ENCODE data around the gene ANKFN1.
A peak's percentile ranks its signal among the peaks of the same experiment; 100 is the strongest.
"Not testable (repeated sequence)": the region's sequence is repeated elsewhere in the genome, so short reads cannot be mapped to it uniquely, and the experiment has no call there.

Gene ANKFN1

DNA sequence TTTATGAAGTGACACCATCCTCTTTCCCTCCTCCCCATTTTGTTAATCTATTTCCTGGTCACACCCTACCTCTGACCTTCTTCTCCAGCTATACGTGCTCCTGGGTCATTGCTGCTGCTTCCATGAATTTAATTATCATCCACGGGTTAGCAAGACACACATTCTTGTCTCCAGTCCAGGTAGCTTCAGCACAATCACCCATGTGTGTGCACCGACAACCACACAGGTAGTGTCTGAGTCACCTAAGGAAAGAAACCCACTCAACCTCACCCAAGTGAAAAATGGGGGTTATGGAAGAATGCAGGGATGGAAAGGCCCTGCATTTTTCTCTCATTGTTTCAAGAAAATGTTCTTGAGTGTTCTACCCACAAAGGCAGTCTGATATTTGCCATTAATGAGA lies 135.5 kb downstream of the ANKFN1 start:
- DNase-seq (ENCODE audit: low spot score): not testable (repeated sequence)

DNA sequence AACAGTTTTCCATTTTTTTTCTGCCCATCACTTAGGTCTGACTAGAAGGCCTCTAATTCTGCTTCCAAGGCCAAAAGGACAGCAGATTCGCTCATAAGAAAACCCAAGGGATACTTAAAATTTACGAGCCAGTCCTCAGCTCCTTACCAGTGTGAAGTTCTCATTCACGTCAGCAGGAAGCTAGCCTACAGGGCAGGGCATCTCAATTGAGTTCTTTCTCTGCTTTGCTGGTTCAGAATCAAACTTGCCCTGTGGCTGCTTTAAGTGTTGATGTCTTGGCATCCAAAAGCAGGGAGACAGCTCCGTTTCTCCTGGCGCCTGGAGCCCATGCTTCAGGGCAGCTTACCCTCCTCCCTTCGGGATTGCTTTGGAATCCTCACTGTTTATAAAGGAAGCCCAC lies 136.0 kb downstream of the ANKFN1 start:
- peak; percentile 30 for DNase-seq (ENCODE audit: low spot score)

DNA sequence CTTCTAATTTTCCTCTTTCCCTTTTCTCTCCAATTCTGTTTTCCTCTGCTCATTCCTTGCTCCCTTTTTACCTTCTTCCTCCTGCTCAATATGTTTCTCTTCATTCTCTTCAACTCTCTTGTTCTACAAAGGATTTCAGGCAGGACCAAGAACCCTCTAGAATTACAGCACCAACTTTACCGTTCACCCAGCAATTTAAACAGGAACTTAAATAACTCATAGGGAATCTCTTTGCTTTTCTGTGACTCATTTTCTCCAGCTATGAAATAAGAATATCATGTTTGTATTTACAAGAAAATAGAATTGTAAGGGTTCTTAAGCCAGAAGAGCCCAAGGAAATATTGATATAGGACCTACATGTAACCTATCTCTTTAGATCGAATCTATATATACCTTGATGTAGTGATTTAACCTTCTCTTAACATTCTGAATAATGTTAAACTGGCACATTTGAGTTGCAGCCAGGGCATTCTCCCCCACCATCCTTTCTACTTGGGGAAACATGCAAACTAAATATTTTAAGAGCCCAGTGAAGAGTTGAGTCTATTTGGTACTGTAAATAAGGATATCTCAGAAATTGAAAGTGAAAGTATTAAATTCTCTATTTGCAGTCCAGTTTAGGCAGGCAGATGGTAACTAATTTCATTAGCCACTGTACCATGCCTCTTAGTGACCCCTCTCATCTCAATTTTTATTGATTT lies 137.0 kb downstream of the ANKFN1 start:
- DNase-seq (ENCODE audit: low spot score): no peak

DNA sequence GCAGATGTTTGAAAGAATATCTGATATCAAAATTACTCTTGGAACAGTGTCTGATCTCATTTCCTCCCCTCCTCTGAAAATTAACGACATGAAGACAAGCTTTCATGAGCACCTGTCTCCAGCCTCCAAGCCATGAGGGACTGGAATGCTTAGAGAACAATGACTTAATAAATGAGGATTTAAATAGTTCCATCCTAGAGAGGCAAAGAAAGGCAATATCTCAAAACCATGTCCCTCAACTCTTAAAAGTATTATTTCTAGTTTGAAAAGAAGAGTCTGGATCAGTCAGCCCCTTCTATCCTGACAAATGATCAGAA lies 137.5 kb downstream of the ANKFN1 start:
- no peak for DNase-seq (ENCODE audit: low spot score)

DNA sequence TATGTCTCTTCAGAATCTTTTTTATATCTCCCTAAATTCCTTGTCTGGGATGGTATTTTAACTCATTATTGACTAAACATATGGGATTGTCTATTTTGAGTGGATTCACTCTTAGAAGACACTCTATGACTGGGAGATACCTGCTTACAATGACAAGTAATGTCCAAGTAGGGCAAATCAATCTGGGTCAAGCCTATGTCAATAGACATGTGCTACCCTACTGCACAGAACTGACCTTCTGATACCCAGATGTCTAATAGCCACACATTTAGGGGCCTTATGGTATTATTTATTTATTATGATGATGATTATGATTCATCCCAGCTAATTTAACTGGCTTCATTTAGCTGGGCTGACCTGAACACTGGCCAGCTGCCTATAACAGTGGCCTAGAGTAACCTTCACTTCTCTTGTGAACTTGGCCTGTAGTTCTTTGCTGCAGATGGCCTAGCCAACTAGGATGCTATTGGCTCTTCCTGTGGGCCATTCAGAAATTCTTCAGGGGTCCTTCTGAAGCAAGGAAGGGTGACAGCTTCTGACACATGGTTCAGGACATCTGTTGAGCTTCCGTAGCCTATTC lies 138.0 kb downstream of the ANKFN1 start:
- DNase-seq (ENCODE audit: low spot score): peak; percentile 15

DNA sequence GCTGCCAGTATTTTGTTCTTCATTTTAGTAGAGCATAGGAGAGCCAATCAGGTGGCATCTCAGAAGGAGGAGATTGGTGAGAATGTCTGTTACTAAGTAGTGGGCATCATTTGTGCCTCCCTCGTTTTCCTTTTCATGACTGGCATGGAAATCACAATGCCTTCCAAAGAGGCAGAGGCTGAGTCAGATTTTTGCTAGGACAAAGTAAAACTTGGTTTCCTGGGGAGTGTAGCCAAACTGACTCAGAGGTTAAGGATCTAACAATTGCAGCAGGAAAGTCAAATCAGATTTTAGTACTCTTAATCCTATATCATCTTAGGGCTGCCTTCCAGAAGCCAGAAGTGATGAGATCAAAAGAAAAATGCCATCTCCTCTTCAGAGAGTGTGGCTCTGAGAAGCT lies 138.7 kb downstream of the ANKFN1 start:
- DNase-seq (ENCODE audit: low spot score): peak; percentile 81

DNA sequence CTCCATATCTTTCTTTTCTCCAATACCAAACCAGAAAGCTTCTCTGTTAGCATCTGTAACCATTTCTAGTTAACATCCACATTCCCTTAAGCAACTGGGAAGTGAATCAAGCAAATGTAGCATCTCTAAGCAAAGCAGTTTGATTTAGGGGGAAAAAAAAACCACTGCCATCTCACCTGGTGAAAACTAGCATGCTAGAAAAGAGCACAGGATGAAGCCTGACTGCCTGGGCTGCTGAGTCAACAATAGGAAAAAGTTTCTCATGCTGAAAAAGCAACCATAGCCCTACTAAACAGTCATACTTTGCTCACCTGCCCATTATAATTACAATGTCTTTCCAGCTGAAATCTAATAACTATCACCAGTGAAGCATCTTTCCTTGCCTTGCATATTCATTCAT lies 139.3 kb downstream of the ANKFN1 start:
- DNase-seq (ENCODE audit: low spot score): no peak

DNA sequence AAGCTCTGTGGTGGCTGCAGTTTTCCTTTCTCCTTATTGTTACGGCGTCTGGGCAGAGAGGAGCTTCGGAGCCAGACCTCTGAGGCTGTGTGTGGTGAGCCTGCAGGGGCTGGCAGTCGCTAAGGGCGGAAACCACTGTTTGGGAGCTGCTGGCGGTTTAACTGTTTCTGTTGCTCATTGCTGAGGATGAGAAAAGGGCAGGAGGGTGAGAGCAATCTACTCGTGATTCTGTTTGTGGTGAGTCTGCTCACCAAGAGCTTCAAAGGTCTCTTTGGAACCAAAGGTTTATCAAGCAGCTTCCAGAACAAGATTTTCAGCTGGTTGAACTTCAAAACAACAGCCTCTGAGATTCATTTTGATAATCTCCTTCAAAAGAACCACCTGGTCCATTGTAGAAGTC lies 143.9 kb downstream of the ANKFN1 start:
- peak; percentile 67 for DNase-seq (ENCODE audit: low spot score)

DNA sequence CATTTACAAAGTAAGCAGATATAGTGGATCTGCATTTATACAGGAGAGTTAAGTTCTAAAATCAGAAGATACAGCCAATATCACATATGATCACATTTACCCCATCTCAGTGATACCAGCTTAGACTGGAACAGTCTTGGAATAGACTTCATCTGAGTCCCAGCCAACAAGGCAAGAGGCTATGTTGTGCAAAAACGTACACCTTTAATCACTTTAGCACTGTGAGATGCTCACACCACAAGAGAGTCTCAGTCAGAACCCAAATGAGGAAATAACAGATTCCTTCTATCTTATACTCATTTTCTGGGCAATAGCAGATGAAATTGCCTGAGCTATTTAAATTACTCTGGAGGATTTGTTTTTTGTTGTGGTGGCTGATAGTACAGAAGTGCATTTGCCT lies 145.6 kb downstream of the ANKFN1 start:
- no peak for DNase-seq (ENCODE audit: low spot score)

DNA sequence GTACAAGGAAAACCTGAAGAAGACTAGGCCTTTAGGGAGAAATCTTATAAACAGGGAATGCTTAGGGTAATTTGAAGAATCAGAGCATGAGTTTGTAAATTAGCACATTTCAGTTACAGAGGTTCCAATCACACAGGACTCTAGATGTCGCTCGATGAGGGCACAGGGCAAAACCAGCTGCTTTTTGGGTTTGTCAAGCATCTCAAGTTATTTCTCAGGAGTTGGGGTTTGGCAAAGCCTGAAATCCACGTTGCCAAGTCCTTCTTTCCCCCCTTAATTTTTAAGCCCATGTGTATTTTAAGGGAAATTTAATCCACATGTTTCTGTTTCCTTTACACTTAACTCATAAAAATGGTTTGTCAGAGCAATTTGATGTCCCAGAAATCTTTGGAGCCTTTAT lies 146.9 kb downstream of the ANKFN1 start:
- no peak for DNase-seq (ENCODE audit: low spot score)

DNA sequence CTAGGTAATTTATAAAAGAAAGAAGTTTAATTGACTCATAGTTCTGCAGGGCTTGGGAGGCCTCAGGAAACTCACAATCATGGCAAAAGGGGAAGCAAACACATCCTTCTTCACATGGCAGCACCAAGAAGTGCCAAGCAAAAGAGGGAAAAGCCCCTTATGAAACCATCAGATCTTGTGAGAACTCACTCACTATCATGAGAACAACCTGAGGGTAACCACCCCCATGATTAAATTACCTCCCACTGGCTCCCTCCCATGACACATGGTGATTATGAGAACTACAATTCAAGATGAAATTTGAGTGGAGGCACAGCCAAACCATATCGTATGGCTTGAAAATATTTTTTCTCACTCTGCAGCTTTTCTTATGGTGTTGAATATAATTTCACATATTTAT lies 151.7 kb downstream of the ANKFN1 start:
- DNase-seq (ENCODE audit: low spot score): no peak

DNA sequence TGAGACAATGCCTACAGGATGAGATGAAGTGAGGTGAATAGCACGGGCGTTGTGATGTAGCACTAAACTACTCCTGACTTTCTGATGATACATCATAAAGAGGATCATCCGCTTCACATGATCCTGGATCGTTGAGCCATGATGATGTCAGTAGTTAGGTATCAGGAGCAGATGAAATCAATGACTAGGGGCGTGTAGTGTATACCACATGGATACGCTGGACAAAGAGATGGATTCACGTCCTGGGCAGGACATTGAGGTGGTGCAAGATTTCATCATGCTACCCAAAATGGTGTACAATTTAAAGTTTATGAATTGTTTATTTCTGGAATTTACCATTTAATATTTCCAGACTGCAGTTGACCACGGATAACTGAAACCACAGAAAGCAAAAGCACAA lies 156.6 kb downstream of the ANKFN1 start:
- DNase-seq (ENCODE audit: low spot score): no peak

DNA sequence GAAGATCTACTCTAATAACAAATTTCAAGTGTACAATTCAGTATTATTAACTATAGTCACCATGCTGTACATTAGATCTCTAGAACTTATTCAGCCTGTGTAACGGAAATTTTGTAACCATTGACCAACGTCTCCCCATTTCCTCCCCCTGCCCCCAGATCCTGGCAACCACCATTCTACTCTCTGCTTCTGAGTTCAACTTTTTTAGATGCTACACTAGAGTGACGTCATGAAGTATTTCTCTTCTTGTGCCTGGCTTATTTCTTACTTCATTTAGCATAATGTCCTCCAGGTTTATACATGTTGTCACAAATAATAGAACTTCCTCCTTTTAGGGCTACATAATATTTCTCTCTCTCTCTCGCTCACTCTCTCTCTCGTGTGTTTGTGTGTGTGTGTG lies 157.5 kb downstream of the ANKFN1 start:
- no peak for DNase-seq (ENCODE audit: low spot score)

DNA sequence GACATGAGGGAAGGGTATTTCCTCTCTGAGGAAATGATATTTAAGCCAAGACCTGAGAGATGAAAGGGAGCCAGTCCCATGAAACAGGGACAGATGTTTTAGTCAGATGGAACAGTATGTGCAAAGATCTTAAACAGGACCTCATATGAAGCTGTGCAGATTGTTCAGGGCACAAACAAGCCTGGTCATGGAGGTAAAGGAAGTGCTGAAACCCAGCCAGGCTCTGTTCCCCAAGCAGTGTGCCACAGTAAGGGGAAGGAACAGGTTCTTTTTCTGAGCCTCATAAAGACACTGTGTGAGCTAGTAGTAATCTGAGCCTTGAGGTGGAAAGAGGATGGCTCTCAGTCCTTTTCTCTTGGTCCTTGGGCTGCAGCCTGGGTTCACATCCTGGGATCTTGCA lies 159.9 kb downstream of the ANKFN1 start:
- no peak for DNase-seq (ENCODE audit: low spot score)

DNA sequence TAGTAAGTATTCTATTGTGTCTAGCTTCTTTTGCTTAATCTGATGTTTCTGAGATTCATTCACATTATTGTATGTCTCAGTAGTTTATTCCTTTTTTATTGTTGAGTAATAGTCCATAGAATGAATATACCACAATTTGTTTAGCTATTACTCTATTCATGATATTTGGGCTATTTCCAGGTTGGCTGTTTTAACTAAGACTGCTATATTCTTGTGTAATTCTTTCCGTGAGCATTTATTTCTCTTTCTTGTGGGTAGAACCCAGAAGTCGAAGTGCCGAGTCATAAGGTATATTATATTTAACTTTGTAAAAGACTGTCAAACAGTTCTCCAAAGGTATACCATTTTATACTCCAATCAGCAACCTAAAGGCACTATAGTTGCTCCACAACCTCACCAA lies 160.8 kb downstream of the ANKFN1 start:
- DNase-seq (ENCODE audit: low spot score): no peak

DNA sequence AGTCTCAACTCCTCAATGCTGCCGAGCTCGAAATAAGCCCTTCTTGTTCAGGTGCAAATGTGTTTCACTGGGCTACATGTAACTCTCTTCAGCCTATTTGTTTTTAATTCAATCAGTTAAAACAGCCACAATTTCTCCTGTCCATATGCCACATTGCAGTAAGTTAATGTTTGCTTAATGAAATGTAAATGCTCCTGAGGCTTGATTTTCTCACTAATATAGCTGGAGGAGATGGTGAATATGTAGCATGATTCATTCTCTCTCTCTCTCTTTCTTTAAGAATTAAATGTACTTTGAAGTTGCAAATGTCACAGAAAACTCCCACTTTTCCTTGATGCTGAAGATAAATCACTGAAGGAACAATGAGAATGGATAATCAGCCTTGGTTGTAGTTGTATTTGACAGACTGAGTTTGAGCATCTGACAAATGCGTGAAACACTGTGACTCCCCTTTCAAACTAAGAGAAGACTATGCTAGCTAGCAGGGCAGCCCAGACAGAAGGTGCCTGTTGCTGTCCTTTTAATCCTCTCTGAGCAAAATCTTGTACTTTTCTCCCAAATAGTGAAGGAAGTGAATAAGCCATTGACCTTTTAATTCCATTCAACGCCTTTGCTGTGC lies 161.8 kb downstream of the ANKFN1 start:
- DNase-seq (ENCODE audit: low spot score): no peak

DNA sequence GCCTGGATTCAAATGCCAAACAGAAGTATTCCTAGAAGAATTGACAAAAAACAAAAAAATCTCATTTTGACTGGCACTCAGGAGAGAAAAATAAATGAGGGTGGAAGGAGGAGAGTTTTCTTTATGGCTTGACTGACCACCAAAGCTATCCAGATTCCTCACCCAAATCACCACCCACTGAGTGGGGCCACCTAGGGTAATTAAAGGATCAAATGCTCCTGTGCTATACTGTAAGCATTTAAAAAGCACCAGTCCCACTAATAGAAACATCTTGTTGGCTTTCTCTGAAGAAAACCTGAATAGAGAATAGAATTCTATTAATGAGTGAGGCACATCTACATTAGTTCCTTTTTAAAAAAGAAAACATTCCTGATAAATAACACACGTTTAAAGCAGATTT lies 163.3 kb downstream of the ANKFN1 start:
- DNase-seq (ENCODE audit: low spot score): no peak

DNA sequence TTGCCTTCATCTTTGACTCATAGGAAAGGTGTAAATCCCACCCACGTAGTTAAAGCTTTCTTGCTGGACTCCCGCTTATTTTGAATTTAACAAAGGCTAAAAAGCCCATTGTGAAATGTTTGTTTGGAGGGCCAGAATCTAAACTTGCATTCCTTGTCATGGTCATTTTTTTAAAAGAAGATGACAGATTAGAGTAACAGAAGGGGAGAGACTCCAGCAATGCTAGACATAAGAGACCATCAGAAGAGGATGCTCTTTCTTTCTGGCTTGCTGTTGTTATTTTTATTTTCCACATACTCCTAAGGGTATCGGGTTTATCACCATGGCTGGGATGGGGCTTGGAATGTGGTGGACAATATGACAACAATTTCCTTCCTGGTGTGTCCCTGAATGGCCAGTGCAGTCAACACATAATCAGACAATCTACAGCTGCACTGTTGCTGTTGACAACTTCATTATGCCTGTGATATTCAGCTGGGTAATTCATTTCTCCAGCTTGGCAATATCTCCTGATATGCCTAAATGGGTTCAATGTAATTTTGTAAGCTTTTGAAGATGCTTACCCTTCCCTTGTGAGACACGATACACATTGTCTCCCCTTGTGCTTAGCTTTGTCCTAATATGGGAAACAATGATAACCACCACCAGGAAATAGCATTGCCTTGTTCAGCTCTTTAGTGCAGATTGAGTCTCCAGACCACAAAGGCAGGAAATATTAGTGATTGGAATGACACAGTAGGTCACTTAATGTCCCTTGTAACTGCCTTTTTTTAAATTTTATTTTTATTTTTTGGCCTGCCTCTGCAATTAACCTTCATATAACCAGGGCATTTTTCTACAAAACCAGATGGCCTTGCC lies 164.3 kb downstream of the ANKFN1 start:
- no peak for DNase-seq (ENCODE audit: low spot score)

DNA sequence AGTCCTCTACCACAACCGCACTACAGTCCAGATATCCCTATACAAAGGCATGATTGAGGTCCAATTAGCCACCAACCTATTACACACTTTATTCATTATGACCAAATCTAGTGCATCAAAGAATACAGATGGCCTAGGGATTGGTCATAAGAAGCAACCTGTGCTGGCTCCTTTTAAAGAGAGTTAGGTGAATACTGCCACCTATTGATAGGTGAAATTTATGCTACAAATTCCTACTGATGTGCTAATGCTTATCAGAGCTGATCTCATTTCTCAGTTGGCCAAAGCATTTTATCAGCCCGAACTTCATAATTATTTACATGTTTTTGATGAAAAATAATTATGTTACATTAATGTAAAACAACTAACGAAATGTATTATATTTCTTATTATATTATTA lies 166.3 kb downstream of the ANKFN1 start:
- peak; percentile 63 for DNase-seq (ENCODE audit: low spot score)

DNA sequence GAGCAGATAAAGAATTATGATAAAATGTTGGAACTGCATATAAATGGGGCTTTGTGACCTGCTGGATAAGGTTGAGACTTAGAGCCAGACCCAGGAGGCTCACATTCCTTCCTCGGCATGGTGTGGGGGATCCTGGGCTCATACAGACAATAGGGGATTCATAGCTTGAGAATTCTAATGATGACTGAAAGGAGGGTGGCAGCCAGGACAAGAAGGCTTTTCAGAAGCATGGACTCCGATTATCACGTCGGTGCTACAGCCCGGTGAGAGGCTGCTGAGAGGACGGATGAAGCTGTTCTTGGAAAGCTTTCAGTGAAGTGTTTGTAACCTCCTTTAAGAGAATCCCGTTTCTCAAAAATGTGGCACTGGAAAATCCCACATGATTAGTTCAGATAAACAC lies 167.2 kb downstream of the ANKFN1 start:
- DNase-seq (ENCODE audit: low spot score): no peak

DNA sequence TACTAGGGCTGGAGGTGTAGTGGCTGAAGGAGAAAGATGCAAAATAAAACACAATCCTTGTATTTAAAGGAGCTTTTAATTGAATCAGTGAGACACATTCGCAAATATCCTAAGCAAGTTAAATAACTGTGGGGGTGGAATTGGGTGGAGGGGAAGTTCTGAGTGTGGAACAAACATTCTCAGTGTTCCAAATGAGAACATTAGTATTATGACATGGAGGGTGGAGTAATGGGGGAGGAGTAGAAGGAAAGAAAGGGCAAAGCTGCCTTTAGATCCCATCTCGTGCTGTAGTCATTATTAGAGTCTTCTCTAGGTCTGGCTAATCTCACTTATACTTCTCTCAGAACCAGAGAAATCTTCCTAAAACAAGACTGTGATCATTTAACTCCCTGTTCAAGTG lies 169.7 kb downstream of the ANKFN1 start:
- DNase-seq (ENCODE audit: low spot score): no peak

DNA sequence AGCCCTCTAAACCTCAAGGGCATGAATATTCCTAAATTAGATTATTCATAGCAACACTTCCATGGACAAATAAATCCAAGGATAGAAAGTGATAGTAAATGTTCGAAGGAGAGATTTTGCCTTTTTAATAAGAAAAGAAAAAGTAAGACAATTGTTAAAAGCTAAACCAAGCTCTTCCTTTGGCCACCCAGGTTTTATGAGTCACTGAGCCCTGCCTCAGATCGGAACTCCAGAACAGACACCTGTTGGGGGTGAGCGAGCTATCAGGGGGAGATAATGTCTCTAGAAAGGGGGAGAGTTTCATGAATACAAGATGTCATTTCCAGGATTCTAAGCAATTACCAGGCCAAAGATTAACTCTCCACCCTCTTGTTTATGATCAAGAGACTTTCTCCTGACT lies 171.4 kb downstream of the ANKFN1 start:
- DNase-seq (ENCODE audit: low spot score): no peak
